ENCODE data around the gene SMARCD1. TPM values are rescaled to one million over a fixed set of nuclear protein-coding genes. Genes with fewer than 3 reads are reported as not detected.

SMARCD1 gene
- total and polyA plus RNA-seq, 4 donors, result 4.6 to 24.4 (median 15.3) TPM

- no peak overlapping the region for H3K4me3 ChIP-seq (ENCODE audit: low read depth in 1 of 3, low read length in 3 of 3)
- TF ChIP-seq ATF3 (IDR thresholded peaks at IDR 0.05) (no peak), EGR1 (IDR thresholded peaks at IDR 0.05; ENCODE audit: low read depth in 2 of 2) (no peak), HNF4G (IDR thresholded peaks at IDR 0.05) (no peak), YY1 (IDR thresholded peaks at IDR 0.05) (no peak), SP1 (IDR thresholded peaks at IDR 0.05) (no peak), RXRA (IDR thresholded peaks at IDR 0.05) (no peak), GABPA (IDR thresholded peaks at IDR 0.05 in 1 of 2, conservative IDR thresholded peaks at IDR 0.05 in 1 of 2) (no peak), HNF4A (conservative IDR thresholded peaks at IDR 0.05) (no peak), REST (IDR thresholded peaks at IDR 0.05) (no peak), CTCF (IDR thresholded peaks at IDR 0.05; ENCODE audit: low read depth, low read length, missing input control) (no peak), TAF1 (conservative IDR thresholded peaks at IDR 0.05) (no peak), FOXA2 (IDR thresholded peaks at IDR 0.05) (no peak), MAX (IDR thresholded peaks at IDR 0.05) (no peak), FOXA1 (IDR thresholded peaks at IDR 0.05) (no peak), JUND (IDR thresholded peaks at IDR 0.05) (no peak), ZBTB33 (IDR thresholded peaks at IDR 0.05) (no peak), RAD21 (IDR thresholded peaks at IDR 0.05) (no peak), NR2F2 (IDR thresholded peaks at IDR 0.05) (no peak)
- no peaks in the 10 kb centered on the region for H3K9me3 ChIP-seq (ENCODE audit: control insufficient read depth in 4 of 4, low read length in 3 of 4)
- H3K27ac ChIP-seq (ENCODE audit: low read depth in 1 of 2, low read length in 2 of 2), result no peak overlapping the region
- no peak for DNase-seq (ENCODE audit: low spot score)
- H3K9ac ChIP-seq (ENCODE audit: low read depth in 1 of 2, low read length in 2 of 2), result no peak overlapping the region
- H3K4me1 ChIP-seq (ENCODE audit: control insufficient read depth in 4 of 4, insufficient read depth in 4 of 4, low read length in 3 of 4), result peaks cover 0 to 14% (median 6%) of the 10 kb centered on the region in 4 donors
- H3K27me3 ChIP-seq (ENCODE audit: control insufficient read depth in 4 of 4, insufficient read depth in 4 of 4, low read length in 3 of 4), result no peaks in the 10 kb centered on the region
- H3K36me3 ChIP-seq (ENCODE audit: control insufficient read depth in 4 of 4, insufficient read depth in 3 of 4, low read depth in 1 of 4, low read length in 3 of 4), result peaks cover 20 to 58% (median 41%) of the 10 kb centered on the region in 4 donors
- 94% methylated on average over 5 of the region's 5 CpGs for WGBS
These were observed 5.2 kb downstream of the SMARCD1 start for GRCh38 chr12:50090391-50090790.
